Measurements from ENCODE around the gene SPPL2B. TPM values are rescaled to one million over a fixed set of nuclear protein-coding genes. Genes with fewer than 3 reads are reported as not detected.

Gene SPPL2B
- total RNA-seq, 1 donor from 2014 or later = 11.0 TPM

- H3K9me3 ChIP-seq (ENCODE audit: control insufficient read depth in 3 of 3, low read length in 3 of 3) = no peaks in the 10 kb centered on the region
- H3K27me3 ChIP-seq (ENCODE audit: control insufficient read depth in 3 of 3, insufficient read depth in 3 of 3, low read length in 3 of 3) = peaks cover 45 to 49% (median 46%) of the 10 kb centered on the region in 3 donors
- peaks cover 2 to 6% (median 5%) of the 10 kb centered on the region in 3 donors for H3K4me1 ChIP-seq (ENCODE audit: control insufficient read depth in 3 of 3, insufficient read depth in 3 of 3, low read length in 3 of 3)
- no peaks in the 10 kb centered on the region for H3K36me3 ChIP-seq (ENCODE audit: control insufficient read depth in 3 of 3, insufficient read depth in 3 of 3, low read length in 3 of 3)
- H3K4me3 ChIP-seq (ENCODE audit: low read length in 3 of 3) = no peak overlapping the region
- H3K27ac ChIP-seq (ENCODE audit: low read depth, low read length) = no peak overlapping the region
- H3K9ac ChIP-seq (ENCODE audit: low read depth in 1 of 3, low read length in 3 of 3) = no peak overlapping the region
Observed at GRCh38 chr19:2360833-2361232, 32.3 kb downstream of the SPPL2B start.

GRCh38 chr19:2361246-2362045 is 33.0 kb downstream of the SPPL2B start:
- no peaks in the 10 kb centered on the region for H3K36me3 ChIP-seq (ENCODE audit: control insufficient read depth in 3 of 3, insufficient read depth in 3 of 3, low read length in 3 of 3)
- no peak overlapping the region for H3K4me3 ChIP-seq (ENCODE audit: low read length in 3 of 3)
- peaks cover 0 to 3% (median 0%) of the 10 kb centered on the region in 3 donors for H3K4me1 ChIP-seq (ENCODE audit: control insufficient read depth in 3 of 3, insufficient read depth in 3 of 3, low read length in 3 of 3)
- H3K27ac ChIP-seq (ENCODE audit: low read depth, low read length) = no peak overlapping the region
- no peak overlapping the region for H3K9ac ChIP-seq (ENCODE audit: low read depth in 1 of 3, low read length in 3 of 3)
- H3K27me3 ChIP-seq (ENCODE audit: control insufficient read depth in 3 of 3, insufficient read depth in 3 of 3, low read length in 3 of 3) = peaks cover 45 to 49% (median 46%) of the 10 kb centered on the region in 3 donors
- no peaks in the 10 kb centered on the region for H3K9me3 ChIP-seq (ENCODE audit: control insufficient read depth in 3 of 3, low read length in 3 of 3)

- H3K36me3 ChIP-seq (ENCODE audit: control insufficient read depth in 3 of 3, insufficient read depth in 3 of 3, low read length in 3 of 3) = no peaks in the 10 kb centered on the region
- H3K27me3 ChIP-seq (ENCODE audit: control insufficient read depth in 3 of 3, insufficient read depth in 3 of 3, low read length in 3 of 3) = peaks cover 45 to 49% (median 46%) of the 10 kb centered on the region in 3 donors
Observed at GRCh38 chr19:2362046-2362969, 33.8 kb downstream of the SPPL2B start.

GRCh38 chr19:2362970-2363300 is 34.5 kb downstream of the SPPL2B start:
- peaks cover 45 to 49% (median 46%) of the 10 kb centered on the region in 3 donors for H3K27me3 ChIP-seq (ENCODE audit: control insufficient read depth in 3 of 3, insufficient read depth in 3 of 3, low read length in 3 of 3)
- no peak overlapping the region for H3K9ac ChIP-seq (ENCODE audit: low read depth in 1 of 3, low read length in 3 of 3)
- H3K9me3 ChIP-seq (ENCODE audit: control insufficient read depth in 3 of 3, low read length in 3 of 3) = no peaks in the 10 kb centered on the region
- no peak overlapping the region for H3K27ac ChIP-seq (ENCODE audit: low read depth, low read length)
- H3K4me1 ChIP-seq (ENCODE audit: control insufficient read depth in 3 of 3, insufficient read depth in 3 of 3, low read length in 3 of 3) = peaks cover 0 to 3% (median 0%) of the 10 kb centered on the region in 3 donors
- H3K4me3 ChIP-seq (ENCODE audit: low read length in 3 of 3) = no peak overlapping the region
- no peaks in the 10 kb centered on the region for H3K36me3 ChIP-seq (ENCODE audit: control insufficient read depth in 3 of 3, insufficient read depth in 3 of 3, low read length in 3 of 3)

More at GRCh38 chr19:2362046-2362969, 33.8 kb downstream of the SPPL2B start:
- Histone ChIP-seq H3K4me1 (ENCODE audit: control insufficient read depth in 3 of 3, insufficient read depth in 3 of 3, low read length in 3 of 3) (peaks cover 0 to 3% (median 0%) of the 10 kb centered on the region in 3 donors), H3K4me3 (ENCODE audit: low read length in 3 of 3) (no peak overlapping the region), H3K9ac (ENCODE audit: low read depth in 1 of 3, low read length in 3 of 3) (no peak overlapping the region), H3K27ac (ENCODE audit: low read depth, low read length) (no peak overlapping the region), H3K9me3 (ENCODE audit: control insufficient read depth in 3 of 3, low read length in 3 of 3) (no peaks in the 10 kb centered on the region)

- H3K27me3 ChIP-seq (ENCODE audit: control insufficient read depth in 3 of 3, insufficient read depth in 3 of 3, low read length in 3 of 3) = peaks cover 46 to 52% (median 47%) of the 10 kb centered on the region in 3 donors
- no peak overlapping the region for H3K27ac ChIP-seq (ENCODE audit: low read depth, low read length)
Observed at GRCh38 chr19:2363419-2363818, 34.9 kb downstream of the SPPL2B start.

GRCh38 chr19:2365201-2365970 is 36.9 kb downstream of the SPPL2B start:
- H3K36me3 ChIP-seq (ENCODE audit: control insufficient read depth in 3 of 3, insufficient read depth in 3 of 3, low read length in 3 of 3) = no peaks in the 10 kb centered on the region
- peaks cover 0 to 3% (median 0%) of the 10 kb centered on the region in 3 donors for H3K4me1 ChIP-seq (ENCODE audit: control insufficient read depth in 3 of 3, insufficient read depth in 3 of 3, low read length in 3 of 3)
- no peak overlapping the region for H3K27ac ChIP-seq (ENCODE audit: low read depth, low read length)
- no peak overlapping the region for H3K9ac ChIP-seq (ENCODE audit: low read depth in 1 of 3, low read length in 3 of 3)
- peaks cover 36 to 42% (median 39%) of the 10 kb centered on the region in 3 donors for H3K27me3 ChIP-seq (ENCODE audit: control insufficient read depth in 3 of 3, insufficient read depth in 3 of 3, low read length in 3 of 3)
- no peak overlapping the region for H3K4me3 ChIP-seq (ENCODE audit: low read length in 3 of 3)
- peaks cover 0 to 3% (median 3%) of the 10 kb centered on the region in 3 donors for H3K9me3 ChIP-seq (ENCODE audit: control insufficient read depth in 3 of 3, low read length in 3 of 3)

More at GRCh38 chr19:2363419-2363818, 34.9 kb downstream of the SPPL2B start:
- H3K9ac ChIP-seq (ENCODE audit: low read depth in 1 of 3, low read length in 3 of 3) = no peak overlapping the region
- H3K4me3 ChIP-seq (ENCODE audit: low read length in 3 of 3) = no peak overlapping the region
- no peaks in the 10 kb centered on the region for H3K9me3 ChIP-seq (ENCODE audit: control insufficient read depth in 3 of 3, low read length in 3 of 3)
- peaks cover 0 to 3% (median 0%) of the 10 kb centered on the region in 3 donors for H3K4me1 ChIP-seq (ENCODE audit: control insufficient read depth in 3 of 3, insufficient read depth in 3 of 3, low read length in 3 of 3)
- no peaks in the 10 kb centered on the region for H3K36me3 ChIP-seq (ENCODE audit: control insufficient read depth in 3 of 3, insufficient read depth in 3 of 3, low read length in 3 of 3)

- peaks cover 0 to 3% (median 3%) of the 10 kb centered on the region in 3 donors for H3K9me3 ChIP-seq (ENCODE audit: control insufficient read depth in 3 of 3, low read length in 3 of 3)
- peaks cover 5 to 7% (median 6%) of the 10 kb centered on the region in 3 donors for H3K4me1 ChIP-seq (ENCODE audit: control insufficient read depth in 3 of 3, insufficient read depth in 3 of 3, low read length in 3 of 3)
- no peak overlapping the region for H3K27ac ChIP-seq (ENCODE audit: low read depth, low read length)
- no peak overlapping the region for H3K9ac ChIP-seq (ENCODE audit: low read depth in 1 of 3, low read length in 3 of 3)
- H3K27me3 ChIP-seq (ENCODE audit: control insufficient read depth in 3 of 3, insufficient read depth in 3 of 3, low read length in 3 of 3) = peaks cover 6 to 15% (median 8%) of the 10 kb centered on the region in 3 donors
- no peak overlapping the region for H3K4me3 ChIP-seq (ENCODE audit: low read length in 3 of 3)
- H3K36me3 ChIP-seq (ENCODE audit: control insufficient read depth in 3 of 3, insufficient read depth in 3 of 3, low read length in 3 of 3) = no peaks in the 10 kb centered on the region
Observed at GRCh38 chr19:2371656-2372055, 43.2 kb downstream of the SPPL2B start.

- Histone ChIP-seq H3K27ac (ENCODE audit: low read depth, low read length) (no peak overlapping the region), H3K4me3 (ENCODE audit: low read length in 3 of 3) (no peak overlapping the region), H3K27me3 (ENCODE audit: control insufficient read depth in 3 of 3, insufficient read depth in 3 of 3, low read length in 3 of 3) (peaks cover 6 to 15% (median 8%) of the 10 kb centered on the region in 3 donors), H3K9ac (ENCODE audit: low read depth in 1 of 3, low read length in 3 of 3) (no peak overlapping the region), H3K9me3 (ENCODE audit: control insufficient read depth in 3 of 3, low read length in 3 of 3) (peaks cover 0 to 3% (median 3%) of the 10 kb centered on the region in 3 donors), H3K36me3 (ENCODE audit: control insufficient read depth in 3 of 3, insufficient read depth in 3 of 3, low read length in 3 of 3) (no peaks in the 10 kb centered on the region), H3K4me1 (ENCODE audit: control insufficient read depth in 3 of 3, insufficient read depth in 3 of 3, low read length in 3 of 3) (peaks cover 9 to 10% (median 9%) of the 10 kb centered on the region in 3 donors)
Observed at GRCh38 chr19:2372076-2372612, 43.7 kb downstream of the SPPL2B start.

GRCh38 chr19:2374808-2375207 is 46.3 kb downstream of the SPPL2B start:
- Histone ChIP-seq H3K9ac (ENCODE audit: low read depth in 1 of 3, low read length in 3 of 3) (no peak overlapping the region), H3K4me1 (ENCODE audit: control insufficient read depth in 3 of 3, insufficient read depth in 3 of 3, low read length in 3 of 3) (peaks cover 9 to 10% (median 9%) of the 10 kb centered on the region in 3 donors), H3K4me3 (ENCODE audit: low read length in 3 of 3) (no peak overlapping the region), H3K9me3 (ENCODE audit: control insufficient read depth in 3 of 3, low read length in 3 of 3) (peaks cover 0 to under 1% (median 0%) of the 10 kb centered on the region in 3 donors), H3K27me3 (ENCODE audit: control insufficient read depth in 3 of 3, insufficient read depth in 3 of 3, low read length in 3 of 3) (peaks cover 3 to 17% (median 5%) of the 10 kb centered on the region in 3 donors), H3K27ac (ENCODE audit: low read depth, low read length) (no peak overlapping the region), H3K36me3 (ENCODE audit: control insufficient read depth in 3 of 3, insufficient read depth in 3 of 3, low read length in 3 of 3) (no peaks in the 10 kb centered on the region)
